Measurements from ENCODE around the gene ADGRV1. TPM values are rescaled to one million over a fixed set of nuclear protein-coding genes. Genes with fewer than 3 reads are reported as not detected.

Gene ADGRV1
- total and polyA plus RNA-seq, 2 donors (not counting 3 experiments of a cell fraction or from before 2014, with no cell fraction given), result 0.11 to 0.55 TPM

- H3K4me1 ChIP-seq (ENCODE audit: control insufficient read depth, extremely low read depth, insufficient read depth, low read length), result peaks cover 3% of the 10 kb centered on the region
- H3K27ac ChIP-seq (ENCODE audit: insufficient read depth, low read depth, low read length), result no peak overlapping the region
- no peak for FAIRE-seq
- intact Hi-C loops (cut with micrococcal nuclease), result no loop called here
- CTCF ChIA-PET, result no interaction called here
- H4K20me1 ChIP-seq (replicated peaks; ENCODE audit: control insufficient read depth, extremely low read depth, insufficient read depth, low read length), result no peaks in the 10 kb centered on the region
- H3K9ac ChIP-seq (replicated peaks; ENCODE audit: extremely low read depth, insufficient read depth, low read length), result no peak overlapping the region
- dilution Hi-C loops (cut with MboI; ENCODE audit: extremely low pct_ligation_motif_present, low sequenced_read_pairs), result no loop called here
- no peak overlapping the region for H3K4me2 ChIP-seq (ENCODE audit: insufficient read depth, low read length)
- no TSS peak for BruUV-seq (replicated peaks)
- TF ChIP-seq POLR2AphosphoS5 (IDR thresholded peaks at IDR 0.05; ENCODE audit: insufficient read depth, low read depth, low read length), result no peak
- TF ChIP-seq POLR2A (IDR thresholded peaks at IDR 0.05; ENCODE audit: low read depth, low read length), result no peak
- TF ChIP-seq JUN (IDR thresholded peaks at IDR 0.05; ENCODE audit: borderline replicate concordance, insufficient read depth, insufficient read length, low read depth), result no peak
- no peak for TF ChIP-seq MYC (IDR thresholded peaks at IDR 0.05; ENCODE audit: low read depth, low read length)
- no peak for TF ChIP-seq EZH2 (IDR thresholded peaks at IDR 0.05; ENCODE audit: borderline replicate concordance, low read depth, low read length, severe bottlenecking)
- no peak for TF ChIP-seq GATA2 (IDR thresholded peaks at IDR 0.05; ENCODE audit: insufficient read depth, insufficient read length, low read depth, low read length)
- no peak for TF ChIP-seq FOS (IDR thresholded peaks at IDR 0.05; ENCODE audit: borderline replicate concordance, insufficient read depth, low read length)
- TF ChIP-seq MAX (IDR thresholded peaks at IDR 0.05; ENCODE audit: insufficient read depth, insufficient read length), result no peak
- no peak for TF ChIP-seq CTCF (IDR thresholded peaks at IDR 0.05; ENCODE audit: extremely low read depth in 1 of 2, insufficient read depth in 1 of 2, low read depth in 1 of 2, low read length in 2 of 2)
- DNase-seq (ENCODE audit: low read depth, low spot score), result no peak
- H3K9me1 ChIP-seq (replicated peaks; ENCODE audit: control insufficient read depth, extremely low read depth, insufficient read depth, low read length), result no peaks in the 10 kb centered on the region
- POLR2A ChIA-PET, result no interaction called here
- no peak overlapping the region for H3K4me3 ChIP-seq (replicated peaks in 1 of 3; ENCODE audit: insufficient read depth in 1 of 3, low read depth in 1 of 3, low read length in 3 of 3)
- no peaks in the 10 kb centered on the region for H3K9me3 ChIP-seq (replicated peaks; ENCODE audit: control insufficient read depth, insufficient read depth, low read length)
- H3K27me3 ChIP-seq (ENCODE audit: control insufficient read depth in 2 of 2, insufficient read depth in 2 of 2, low read length in 2 of 2), result no peaks in the 10 kb centered on the region
- H3K79me2 ChIP-seq (ENCODE audit: control insufficient read depth, insufficient read depth, low read length), result no peaks in the 10 kb centered on the region
- H2AFZ ChIP-seq (ENCODE audit: low read depth, low read length), result no peak overlapping the region
- H3K36me3 ChIP-seq (ENCODE audit: control insufficient read depth in 2 of 2, extremely low read depth in 1 of 2, insufficient read depth in 2 of 2, low read length in 2 of 2), result no peaks in the 10 kb centered on the region
Measured at GRCh38 chr5:91121347-91121993, 562.9 kb downstream of the ADGRV1 start.
